Right forelimb (tissue), 1 donor: ENCODE results near the gene GSK3A.
A peak's percentile ranks its signal among the peaks of the same experiment; 100 is the strongest.

ENCODE experiments used
- DNase-seq: peaks from one replicate; pipeline ENCODE4 v3.0.0-alpha.2; 2018

Gene GSK3A

GRCh38 chr19:42242512-42243409 is at the start of gene GSK3A:
Gene GSK3A, minus strand, starts transcription at chr19:42242602. Its CDS starts 137 bp downstream, at chr19:42242465.
- DNase-seq, result peak; percentile 98

DNA sequence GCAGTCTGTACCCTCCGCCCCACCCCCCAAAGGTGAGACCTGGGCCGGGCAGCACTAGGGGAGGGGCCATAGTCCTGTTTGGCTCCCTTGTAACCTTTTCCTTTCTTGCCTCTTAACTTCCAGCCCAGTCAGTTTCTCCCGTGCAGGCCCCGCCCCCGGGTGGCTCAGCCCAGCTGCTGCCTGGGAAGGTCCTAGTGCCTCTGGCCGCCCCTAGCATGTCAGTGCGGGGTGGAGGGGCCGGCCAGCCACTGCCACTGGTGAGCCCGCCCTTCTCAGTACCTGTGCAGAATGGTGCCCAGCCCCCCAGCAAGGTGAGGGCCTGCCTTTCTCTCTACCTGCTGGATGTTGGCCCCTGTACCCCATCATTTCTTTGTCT is 49.0 kb upstream of the GSK3A start:
- peak; percentile 44 for DNase-seq

DNA sequence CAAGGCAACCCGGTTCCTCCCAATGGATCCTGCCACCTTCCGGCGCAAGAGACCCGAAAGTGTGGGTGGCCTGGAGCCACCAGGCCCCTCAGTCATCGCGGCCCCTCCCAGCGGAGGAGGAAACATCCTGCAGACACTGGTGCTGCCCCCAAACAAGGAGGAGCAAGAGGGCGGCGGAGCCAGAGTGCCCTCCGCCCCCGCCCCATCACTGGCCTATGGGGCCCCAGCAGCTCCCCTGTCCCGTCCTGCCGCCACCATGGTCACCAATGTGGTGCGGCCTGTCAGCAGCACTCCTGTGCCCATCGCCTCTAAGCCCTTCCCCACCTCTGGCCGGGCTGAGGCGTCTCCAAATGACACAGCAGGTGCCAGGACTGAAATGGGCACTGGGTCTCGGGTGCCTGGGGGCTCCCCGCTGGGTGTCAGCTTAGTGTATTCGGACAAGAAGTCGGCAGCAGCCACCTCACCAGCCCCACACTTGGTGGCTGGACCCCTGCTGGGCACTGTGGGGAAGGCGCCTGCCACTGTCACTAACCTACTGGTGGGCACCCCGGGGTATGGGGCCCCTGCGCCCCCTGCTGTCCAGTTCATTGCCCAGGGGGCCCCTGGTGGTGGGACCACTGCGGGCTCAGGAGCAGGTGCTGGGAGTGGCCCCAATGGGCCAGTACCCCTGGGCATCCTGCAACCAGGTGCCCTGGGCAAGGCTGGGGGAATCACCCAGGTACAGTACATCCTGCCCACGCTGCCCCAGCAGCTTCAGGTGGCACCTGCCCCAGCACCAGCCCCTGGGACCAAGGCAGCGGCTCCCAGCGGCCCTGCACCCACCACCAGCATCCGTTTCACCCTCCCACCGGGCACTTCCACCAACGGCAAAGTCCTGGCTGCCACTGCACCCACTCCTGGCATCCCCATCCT is 48.4 kb upstream of the GSK3A start:
- no peak for DNase-seq

- no peak for DNase-seq
Measured at GRCh38 chr19:42290136-42290522, 47.7 kb upstream of the GSK3A start.

- DNase-seq, result no peak
Measured at GRCh38 chr19:42289556-42290041, 47.2 kb upstream of the GSK3A start.

DNA sequence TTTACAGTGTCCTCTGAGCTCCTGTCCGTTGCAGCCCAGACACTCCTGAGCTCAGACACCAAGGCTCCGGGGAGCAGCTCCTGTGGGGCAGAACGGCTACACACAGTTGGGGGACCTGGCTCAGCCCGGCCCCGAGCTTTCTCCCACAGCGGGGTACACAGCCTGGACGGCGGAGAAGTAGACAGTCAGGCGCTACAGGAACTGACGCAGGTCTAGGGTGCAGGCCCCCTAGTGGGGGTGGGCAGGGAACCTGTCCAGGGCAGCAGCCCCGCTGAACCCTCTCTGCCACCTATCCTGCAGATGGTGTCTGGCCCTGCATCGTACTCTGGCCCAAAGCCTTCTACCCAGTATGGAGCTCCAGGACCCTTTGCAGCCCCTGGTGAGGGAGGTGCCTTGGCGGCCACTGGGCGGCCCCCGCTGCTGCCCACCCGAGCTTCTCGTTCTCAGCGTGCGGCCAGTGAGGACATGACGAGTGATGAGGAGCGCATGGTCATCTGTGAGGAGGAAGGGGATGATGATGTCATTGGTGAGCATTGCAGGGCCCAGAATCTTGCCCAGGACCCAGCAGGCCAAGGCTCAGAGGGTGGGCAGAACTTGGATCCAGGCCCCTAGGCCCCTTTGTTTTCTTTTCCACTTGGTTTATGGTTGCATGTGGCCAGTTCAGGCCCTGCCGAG is 46.6 kb upstream of the GSK3A start:
- no peak for DNase-seq

DNA sequence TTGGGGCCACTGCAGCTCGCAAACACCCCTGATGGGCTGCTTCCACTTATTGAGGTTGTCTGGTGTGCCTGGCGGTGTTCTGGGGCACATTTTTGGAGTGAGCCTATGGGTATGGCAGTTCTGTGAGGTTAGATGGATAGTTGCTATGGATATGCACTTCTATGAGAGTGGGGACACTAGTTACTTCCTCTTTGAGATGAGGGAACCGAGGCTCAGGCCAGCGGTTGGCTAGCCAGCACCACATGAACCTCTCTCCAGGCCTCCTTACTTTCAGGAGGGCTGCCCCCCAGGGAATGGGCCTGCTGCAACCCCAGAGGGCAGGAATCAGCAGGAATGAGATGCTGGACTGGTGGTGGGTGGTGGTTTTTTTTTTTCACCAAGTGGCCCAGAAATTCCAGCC is 46.0 kb upstream of the GSK3A start:
- DNase-seq, result no peak

- no peak for DNase-seq
Measured at GRCh38 chr19:42287827-42288107, 45.4 kb upstream of the GSK3A start.

DNA sequence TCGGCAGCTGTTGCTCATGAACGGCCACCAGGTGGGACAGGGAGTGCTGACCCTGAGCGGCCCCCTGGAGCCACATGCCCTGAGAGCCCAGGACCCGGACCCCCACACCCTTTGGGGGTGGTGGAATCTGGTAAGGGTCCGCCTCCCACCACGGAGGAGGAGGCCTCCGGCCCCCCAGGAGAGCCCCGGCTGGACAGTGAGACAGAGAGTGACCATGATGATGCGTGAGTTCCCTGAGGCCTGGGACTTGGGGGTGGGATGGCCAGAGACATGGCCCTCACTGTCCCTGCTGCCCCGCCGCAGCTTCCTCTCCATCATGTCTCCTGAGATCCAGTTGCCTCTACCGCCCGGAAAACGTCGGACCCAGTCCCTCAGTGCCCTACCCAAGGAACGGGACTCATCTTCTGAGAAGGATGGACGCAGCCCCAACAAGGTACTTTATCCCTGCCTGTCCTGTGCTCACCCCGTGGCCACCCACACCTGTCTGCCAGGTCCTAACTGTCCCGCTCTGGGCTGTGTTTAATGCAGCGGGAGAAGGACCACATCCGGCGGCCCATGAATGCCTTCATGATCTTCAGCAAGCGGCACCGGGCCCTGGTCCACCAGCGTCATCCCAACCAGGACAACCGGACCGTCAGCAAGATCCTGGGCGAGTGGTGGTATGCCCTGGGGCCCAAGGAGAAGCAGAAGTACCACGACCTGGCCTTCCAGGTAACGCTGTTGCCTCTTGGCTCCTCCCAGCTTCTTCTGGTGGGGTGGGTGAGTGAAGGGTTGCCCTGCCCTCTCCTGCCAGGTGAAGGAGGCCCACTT is 44.8 kb upstream of the GSK3A start:
- DNase-seq, result no peak

- no peak for DNase-seq
Measured at GRCh38 chr19:42286349-42287016, 44.1 kb upstream of the GSK3A start.

DNA sequence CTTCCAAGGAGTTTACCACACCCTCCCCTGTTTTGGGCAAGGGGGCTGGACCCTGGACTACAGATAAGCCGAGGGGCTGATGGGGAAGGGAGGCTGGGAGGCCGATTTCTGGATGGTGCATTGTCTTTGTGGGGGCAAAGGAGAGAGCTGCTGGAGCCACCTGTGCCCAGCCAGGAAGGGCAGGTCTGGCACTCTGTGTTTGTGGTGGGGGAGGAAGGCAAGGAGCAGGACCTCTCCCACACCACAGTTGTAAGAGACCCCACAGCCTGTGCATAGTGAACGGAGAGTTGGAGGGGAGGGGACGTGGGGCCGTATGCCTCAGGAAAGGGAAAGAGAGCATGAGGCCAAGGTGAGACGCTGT is 43.6 kb upstream of the GSK3A start:
- DNase-seq, result no peak

GRCh38 chr19:42285541-42285941 is 43.1 kb upstream of the GSK3A start:
- DNase-seq, result no peak

GRCh38 chr19:42284591-42285341 is 42.4 kb upstream of the GSK3A start:
- no peak for DNase-seq

DNA sequence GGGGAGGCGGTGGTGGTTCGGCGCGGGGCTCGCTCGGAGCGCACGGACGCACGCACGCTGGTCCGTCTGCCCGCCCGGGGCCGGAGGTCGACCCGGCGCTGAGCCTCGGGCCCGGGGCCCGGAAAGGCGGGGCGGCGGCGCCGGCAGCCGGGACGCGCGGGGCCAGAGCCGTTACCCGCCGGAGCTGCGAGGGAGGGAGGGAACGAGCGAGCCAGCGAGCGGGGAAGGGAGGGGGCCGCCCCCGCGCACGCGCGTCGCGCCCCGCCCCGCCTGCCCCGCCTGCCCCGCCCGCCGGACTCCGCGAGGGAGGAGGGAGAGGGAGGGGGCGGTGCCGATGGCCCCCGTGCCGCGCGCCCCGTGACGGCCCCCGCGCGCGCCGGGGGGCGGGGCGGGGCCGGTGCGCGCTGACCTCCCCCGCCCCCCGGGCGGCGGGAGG is 41.7 kb upstream of the GSK3A start:
- DNase-seq, result peak; percentile 91

GRCh38 chr19:42283188-42284065 is 41.0 kb upstream of the GSK3A start:
- DNase-seq, result peak; percentile 98

GRCh38 chr19:42282819-42283187 is 40.4 kb upstream of the GSK3A start:
- no peak for DNase-seq

DNA sequence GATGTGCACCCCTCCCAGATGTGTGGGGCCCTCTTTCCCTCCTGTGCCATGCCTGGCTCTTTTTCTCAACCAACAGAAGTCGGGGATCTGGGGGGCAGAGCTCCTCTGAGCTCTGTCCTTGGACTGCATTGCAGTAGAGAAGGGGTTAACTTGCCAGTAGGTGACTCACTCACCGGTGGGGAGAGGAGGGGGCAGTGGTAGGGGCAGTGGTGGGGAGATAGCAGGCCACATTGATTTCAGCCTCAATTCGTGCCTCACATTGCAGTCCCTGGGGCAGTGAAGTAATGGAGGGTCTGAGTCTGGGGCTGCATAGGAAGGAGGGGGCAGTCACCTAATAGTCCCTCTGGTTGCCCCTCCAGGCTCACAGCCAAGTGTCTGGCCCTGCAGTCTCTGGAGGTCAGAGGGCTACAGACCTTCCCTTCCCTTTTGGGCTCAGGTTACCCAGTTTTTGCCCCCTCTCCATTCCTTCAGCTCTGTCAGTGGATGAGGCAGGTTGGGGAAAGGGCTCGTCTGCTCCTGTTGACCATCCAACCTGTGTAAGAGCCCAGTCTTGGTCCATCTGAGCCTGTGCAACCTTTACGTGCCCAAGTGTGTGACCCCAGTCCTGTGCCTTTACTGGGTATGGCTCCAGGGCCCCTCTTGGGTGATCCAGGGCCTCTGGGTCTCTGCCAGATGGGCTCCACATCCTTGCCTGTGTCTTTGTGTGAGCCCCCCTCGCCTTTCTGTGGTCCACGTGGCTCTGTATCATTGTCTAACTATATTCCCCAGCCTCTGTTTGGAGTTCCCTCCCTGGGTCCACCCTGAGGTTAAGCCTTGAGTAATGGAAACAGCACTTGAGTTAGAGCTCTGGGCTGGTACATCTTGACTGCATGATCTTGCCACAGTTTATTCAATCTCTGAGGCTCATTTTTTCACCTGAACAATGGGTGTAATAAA is 39.7 kb upstream of the GSK3A start:
- no peak for DNase-seq

DNA sequence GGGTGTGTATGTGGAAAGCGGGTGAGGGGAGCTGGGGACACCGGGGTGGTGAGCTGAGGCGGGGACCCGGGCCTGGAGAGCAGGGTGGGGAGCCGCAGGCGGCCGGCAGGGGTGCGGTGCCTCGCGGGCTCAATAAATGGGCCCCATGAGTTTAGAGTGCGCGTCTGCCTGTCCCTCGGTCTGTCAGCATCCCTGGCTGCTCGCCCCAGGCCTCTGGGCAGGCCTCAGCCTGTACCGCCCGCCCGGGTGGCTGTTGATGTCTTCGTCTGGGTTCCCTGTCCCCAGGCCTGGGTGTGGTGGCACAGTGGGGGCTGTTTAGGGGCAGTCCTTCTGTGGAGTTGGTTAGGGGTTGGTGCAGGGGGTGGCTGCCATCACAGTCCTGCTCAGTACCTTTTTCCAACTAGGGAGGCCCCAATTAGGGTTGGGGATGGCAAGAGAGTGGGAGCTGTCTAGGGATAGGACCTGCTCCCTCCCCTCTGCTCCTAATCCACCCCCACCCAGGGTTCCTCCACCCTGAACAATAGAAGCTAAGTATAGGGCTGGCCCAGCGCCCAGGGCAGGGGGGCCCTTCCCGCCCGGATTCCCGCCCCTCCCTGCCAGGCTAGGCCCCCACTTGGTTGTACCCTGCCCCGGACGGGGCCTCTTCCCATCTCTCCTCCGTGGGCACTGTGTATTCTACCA is 38.9 kb upstream of the GSK3A start:
- peak; percentile 79 for DNase-seq
